SK-N-MC (cell line): ENCODE results near the gene CTSA.

ENCODE experiments used
- DNase-seq: peaks from one replicate; pipeline ENCODE4 v3.0.0-alpha.2; 2011; ENCODE audit warnings: low read depth, low spot score
- H3K27ac ChIP-seq: fragments of 200-600 bp; sonication (generic); 2 replicates; pipeline ENCODE4 v1.5.1; 2016; ENCODE audit warnings: mixed run types
- H3K36me3 ChIP-seq: fragments of 200-600 bp; sonication (generic); 2 replicates; pipeline ENCODE4 v1.6.1; 2017; ENCODE audit warnings: antibody characterized with exemption, low read length, mixed read lengths; ENCODE audit not compliant: insufficient read depth
- H3K4me3 ChIP-seq: fragments of 200-600 bp; sonication (generic); 2 replicates; pipeline ENCODE4 v1.5.1; 2016
- H3K9ac ChIP-seq: fragments of 200-600 bp; sonication (generic); 2 replicates; pipeline ENCODE4 v1.8.0; 2017; ENCODE audit warnings: mixed run types, mixed read lengths; ENCODE audit not compliant: insufficient read length
- H3K9me3 ChIP-seq: fragments of 200-600 bp; sonication (generic); 2 replicates; pipeline ENCODE4 v1.6.1; 2017; ENCODE audit warnings: low read depth, mild to moderate bottlenecking, antibody characterized with exemption, low read length, moderate library complexity, mixed read lengths
- EZH2 ChIP-seq: fragments of 200-600 bp; sonication (generic); IDR thresholded peaks from one replicate; pipeline ENCODE4 v1.6.1; 2017; ENCODE audit warnings: antibody characterized with exemption
- FOXP2 ChIP-seq: optimal IDR thresholded peaks from 2 replicates; pipeline ENCODE3; 2011; ENCODE audit warnings: mild to moderate bottlenecking, moderate library complexity; ENCODE audit not compliant: insufficient read depth; ENCODE audit errors: extremely low read length, control extremely low read depth
- POLR2AphosphoS5 ChIP-seq: IDR thresholded peaks from 2 replicates; pipeline ENCODE4 v1.6.1; 2012; ENCODE audit warnings: mild to moderate bottlenecking, low read depth, low read length, borderline replicate concordance

Gene CTSA

GRCh38 chr20:45890077-45890984 is 804 bp upstream of the CTSA start:
- H3K36me3 ChIP-seq: no peaks in the 10 kb centered on the region
- H3K9me3 ChIP-seq: no peaks in the 10 kb centered on the region
- H3K27ac ChIP-seq: no peak overlapping the region
- no peak for TF ChIP-seq EZH2
- no peak for TF ChIP-seq POLR2AphosphoS5
- TF ChIP-seq FOXP2: no peak
- peak overlapping the region; percentile 93 for H3K9ac ChIP-seq
- DNase-seq: no peak
- peak overlapping the region; percentile 99 for H3K4me3 ChIP-seq

GRCh38 chr20:45892049-45892825 is 1.1 kb downstream of the CTSA start:
- Histone ChIP-seq H3K4me3 (peak overlapping the region; percentile 99), H3K9ac (peak overlapping the region; percentile 93), H3K27ac (no peak overlapping the region), H3K9me3 (no peaks in the 10 kb centered on the region), H3K36me3 (peaks cover 2% of the 10 kb centered on the region; the same call in 1 of the 2 replicates)
- TF ChIP-seq EZH2: no peak
- TF ChIP-seq POLR2AphosphoS5: no peak
- no peak for TF ChIP-seq FOXP2
- no peak for DNase-seq

DNA sequence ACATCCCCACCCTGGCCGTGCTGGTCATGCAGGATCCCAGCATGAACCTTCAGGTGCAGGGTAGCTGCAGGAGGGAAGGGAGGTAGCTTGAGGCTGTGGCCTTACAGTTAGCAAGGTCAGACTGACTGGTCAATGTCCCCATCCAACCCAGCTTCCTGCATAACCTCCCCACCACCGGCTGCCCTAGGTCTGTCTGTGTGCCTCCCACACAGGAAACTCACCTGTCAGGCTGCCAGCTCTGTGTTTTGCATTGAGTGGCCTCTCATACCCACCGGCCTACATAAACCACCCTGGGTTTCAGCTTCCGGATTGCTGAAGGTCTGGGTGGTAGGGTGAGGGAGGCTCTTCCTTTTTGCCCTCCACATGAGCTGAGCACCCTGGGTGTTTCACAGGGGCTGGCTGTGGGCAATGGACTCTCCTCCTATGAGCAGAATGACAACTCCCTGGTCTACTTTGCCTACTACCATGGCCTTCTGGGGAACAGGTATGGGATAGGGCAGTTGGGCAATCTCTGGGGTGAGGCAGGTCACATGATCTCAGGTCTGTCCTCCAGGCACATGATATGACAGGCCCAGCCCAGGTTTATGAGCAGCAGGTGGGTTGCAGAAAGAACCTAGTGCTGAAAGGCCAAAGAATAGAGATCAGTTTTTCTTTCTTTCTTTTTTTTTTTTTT is 1.8 kb downstream of the CTSA start:
- H3K36me3 ChIP-seq: peaks cover 10% of the 10 kb centered on the region; the same call in 1 of the 2 replicates
- no peaks in the 10 kb centered on the region for H3K9me3 ChIP-seq
- no peak for TF ChIP-seq EZH2
- no peak overlapping the region for H3K4me3 ChIP-seq
- no peak overlapping the region for H3K9ac ChIP-seq
- no peak overlapping the region for H3K27ac ChIP-seq
- DNase-seq: no peak

DNA sequence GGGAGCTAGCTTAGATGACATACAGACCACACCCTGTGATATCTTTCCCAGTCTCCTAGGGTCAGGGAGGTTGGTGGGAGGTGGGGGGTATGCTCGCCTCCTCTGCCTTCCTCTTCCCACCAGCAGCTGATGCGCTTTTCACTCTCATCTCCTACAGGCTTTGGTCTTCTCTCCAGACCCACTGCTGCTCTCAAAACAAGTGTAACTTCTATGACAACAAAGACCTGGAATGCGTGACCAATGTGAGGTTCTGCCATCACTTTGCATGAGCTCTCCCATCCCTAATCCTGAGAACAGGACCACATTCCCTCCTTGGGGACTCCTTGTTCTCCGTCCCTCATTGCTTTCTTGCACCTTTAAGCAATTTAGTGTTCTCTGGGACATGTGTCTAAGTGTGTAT is 2.7 kb downstream of the CTSA start:
- TF ChIP-seq EZH2 (no peak), POLR2AphosphoS5 (no peak), FOXP2 (no peak)
- H3K4me3 ChIP-seq: no peak overlapping the region
- H3K36me3 ChIP-seq: peaks cover 10% of the 10 kb centered on the region; the same call in 1 of the 2 replicates
- H3K9me3 ChIP-seq: no peaks in the 10 kb centered on the region
- no peak overlapping the region for H3K9ac ChIP-seq
- no peak overlapping the region for H3K27ac ChIP-seq
- DNase-seq: no peak

DNA sequence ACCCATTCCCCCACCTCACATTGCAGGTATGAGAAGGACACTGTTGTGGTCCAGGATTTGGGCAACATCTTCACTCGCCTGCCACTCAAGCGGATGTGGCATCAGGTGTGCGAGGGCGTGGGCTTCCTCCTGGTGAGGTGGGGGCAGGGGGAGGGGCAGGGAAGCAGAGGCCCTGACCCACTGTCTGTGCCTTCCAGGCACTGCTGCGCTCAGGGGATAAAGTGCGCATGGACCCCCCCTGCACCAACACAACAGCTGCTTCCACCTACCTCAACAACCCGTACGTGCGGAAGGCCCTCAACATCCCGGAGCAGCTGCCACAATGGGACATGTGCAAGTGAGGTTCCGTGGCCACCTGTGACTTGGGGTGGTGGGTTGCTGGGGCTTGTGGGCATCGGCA is 3.7 kb downstream of the CTSA start:
- no peak for DNase-seq
- Histone ChIP-seq H3K9me3 (no peaks in the 10 kb centered on the region), H3K36me3 (peaks cover 10% of the 10 kb centered on the region; the same call in 1 of the 2 replicates), H3K27ac (no peak overlapping the region), H3K9ac (no peak overlapping the region), H3K4me3 (no peak overlapping the region)
- TF ChIP-seq POLR2AphosphoS5: no peak
- TF ChIP-seq FOXP2: no peak
- TF ChIP-seq EZH2: no peak

GRCh38 chr20:45896641-45897161 is 5.6 kb downstream of the CTSA start:
- TF ChIP-seq POLR2AphosphoS5: no peak
- no peak for TF ChIP-seq EZH2
- no peak for TF ChIP-seq FOXP2
- Histone ChIP-seq H3K36me3 (peaks cover 16% of the 10 kb centered on the region; the same call in 1 of the 2 replicates), H3K9ac (no peak overlapping the region), H3K27ac (no peak overlapping the region), H3K4me3 (no peak overlapping the region), H3K9me3 (no peaks in the 10 kb centered on the region)
- no peak for DNase-seq

- Histone ChIP-seq H3K9ac (no peak overlapping the region), H3K27ac (no peak overlapping the region), H3K36me3 (peaks cover 21% of the 10 kb centered on the region; the same call in 1 of the 2 replicates), H3K9me3 (no peaks in the 10 kb centered on the region), H3K4me3 (no peak overlapping the region)
- TF ChIP-seq EZH2: no peak
- no peak for TF ChIP-seq POLR2AphosphoS5
- TF ChIP-seq FOXP2: no peak
- no peak for DNase-seq
These were observed 6.2 kb downstream of the CTSA start for GRCh38 chr20:45897289-45897688.

GRCh38 chr20:45897692-45898091 is 6.6 kb downstream of the CTSA start:
- no peaks in the 10 kb centered on the region for H3K9me3 ChIP-seq
- DNase-seq: no peak
- peaks cover 22% of the 10 kb centered on the region; the same call in 1 of the 2 replicates for H3K36me3 ChIP-seq
- no peak overlapping the region for H3K4me3 ChIP-seq
- TF ChIP-seq FOXP2: no peak
- TF ChIP-seq EZH2: no peak
- TF ChIP-seq POLR2AphosphoS5: no peak
- H3K9ac ChIP-seq: no peak overlapping the region
- no peak overlapping the region for H3K27ac ChIP-seq
